Activated CD8-positive, alpha-beta T cell treated with anti-CD3 and anti-CD28 coated beads for 36 hours (primary cell): ENCODE results near the gene LRFN4. TPM values are rescaled to one million over a fixed set of nuclear protein-coding genes. Genes with fewer than 3 reads are reported as not detected.

Experiments
- ATAC-seq: fragments of 200-7000 bp; cut with Tn5 transposase; one replicate; pipeline ENCODE4 v1.10.0; 2021; ENCODE audit warnings: mild to moderate bottlenecking, moderate library complexity
- CTCF ChIA-PET: fragments of 350-600 bp; sonication (Branson Sonifier 250); formaldehyde crosslinking; loops from one replicate; lab custom pipeline; 2021; ENCODE audit warnings: antibody characterized with exemption; lab: Charles Lee
- POLR2A ChIA-PET: fragments of 350-600 bp; sonication (Branson Sonifier 250); formaldehyde crosslinking; loops from one replicate; lab custom pipeline; 2021; ENCODE audit warnings: antibody characterized with exemption; lab: Charles Lee
- DNase-seq: peaks from one replicate; pipeline ENCODE4 v3.0.0-alpha.2; 2020
- H3K27ac Mint-ChIP-seq: one replicate; pipeline ENCODE4 v1.8.0; 2021; ENCODE audit warnings: mild to moderate bottlenecking, mixed read lengths
- H3K27me3 Mint-ChIP-seq: one replicate; pipeline ENCODE4 v1.8.0; 2021; ENCODE audit warnings: mixed read lengths
- H3K36me3 Mint-ChIP-seq: one replicate; pipeline ENCODE4 v1.8.0; 2021; ENCODE audit warnings: low read depth, mixed read lengths
- H3K4me1 Mint-ChIP-seq: one replicate; pipeline ENCODE4 v1.8.0; 2021; ENCODE audit warnings: low read depth, mixed read lengths
- H3K4me3 Mint-ChIP-seq: one replicate; pipeline ENCODE4 v1.8.0; 2021; ENCODE audit warnings: mild to moderate bottlenecking, moderate library complexity, mixed read lengths
- H3K9me3 Mint-ChIP-seq: one replicate; pipeline ENCODE4 v1.8.0; 2021; ENCODE audit warnings: mixed read lengths
- intact Hi-C: fragments of 100-400 bp; cut with micrococcal nuclease; formaldehyde crosslinking; loops from one replicate; pipeline ENCODE4 v1.10.0; 2022
- total RNA-seq, 2 experiments: library from RNA; stranded (reverse); gene quantifications; one replicate each; pipeline ENCODE4 v1.2.3, GENCODE V29; 2021
- TF ChIP-seq, protein P1 (sequence below): fragments of 200-600 bp; IDR thresholded peaks from one replicate; pipeline ENCODE4 v1.8.0; 2022; ENCODE audit warnings: antibody characterized with exemption, mild to moderate bottlenecking

The LRFN4 gene
- total RNA-seq, 2 experiments from 2014 or later, result 36.0 to 39.2 TPM

DNA sequence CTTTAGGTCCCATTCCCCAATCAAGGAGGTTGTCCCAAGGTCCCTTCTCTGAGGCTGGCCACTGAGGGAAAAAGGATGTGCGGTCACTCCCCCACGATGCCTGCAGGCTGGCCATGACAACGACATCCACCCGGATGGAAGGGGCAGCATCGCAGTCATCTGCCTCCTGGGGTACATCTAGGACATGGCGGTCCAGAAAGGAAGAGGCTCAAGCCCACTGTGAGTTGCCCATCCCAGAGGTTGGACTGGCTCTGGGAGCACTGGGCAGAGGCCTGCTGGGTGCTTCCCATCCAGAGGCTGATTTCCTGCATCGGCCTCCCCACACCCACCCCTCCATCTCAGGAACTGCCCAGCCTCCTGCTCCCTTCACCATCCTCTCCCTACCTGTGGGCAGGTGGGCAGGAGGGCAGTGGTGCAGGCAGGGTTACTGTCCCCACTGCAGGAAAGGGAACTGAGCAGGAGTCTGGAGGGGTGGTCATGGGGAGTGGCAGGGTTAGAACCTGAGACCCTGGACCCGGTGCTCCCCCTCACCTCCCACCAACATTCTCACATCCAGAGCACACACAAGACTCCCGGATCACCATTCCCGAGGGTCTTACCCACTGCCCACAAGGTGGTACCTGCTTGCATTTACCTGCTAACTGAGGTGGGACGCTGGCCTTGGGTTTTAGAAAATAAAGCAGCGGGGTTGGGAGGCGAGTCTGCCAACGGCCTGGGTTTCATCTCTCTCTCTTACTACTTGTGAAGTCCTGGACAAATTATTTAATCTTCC is 9.2 kb upstream of the LRFN4 start:
- ChIA-PET CTCF (no interaction called here), POLR2A (no interaction called here)
- Mint-ChIP-seq H3K27ac (no peak overlapping the region), H3K9me3 (no peaks in the 10 kb centered on the region), H3K36me3 (peaks cover 7% of the 10 kb centered on the region), H3K4me1 (peaks cover 26% of the 10 kb centered on the region), H3K27me3 (no peaks in the 10 kb centered on the region), H3K4me3 (no peak overlapping the region)
- TF ChIP-seq, protein P1, sequence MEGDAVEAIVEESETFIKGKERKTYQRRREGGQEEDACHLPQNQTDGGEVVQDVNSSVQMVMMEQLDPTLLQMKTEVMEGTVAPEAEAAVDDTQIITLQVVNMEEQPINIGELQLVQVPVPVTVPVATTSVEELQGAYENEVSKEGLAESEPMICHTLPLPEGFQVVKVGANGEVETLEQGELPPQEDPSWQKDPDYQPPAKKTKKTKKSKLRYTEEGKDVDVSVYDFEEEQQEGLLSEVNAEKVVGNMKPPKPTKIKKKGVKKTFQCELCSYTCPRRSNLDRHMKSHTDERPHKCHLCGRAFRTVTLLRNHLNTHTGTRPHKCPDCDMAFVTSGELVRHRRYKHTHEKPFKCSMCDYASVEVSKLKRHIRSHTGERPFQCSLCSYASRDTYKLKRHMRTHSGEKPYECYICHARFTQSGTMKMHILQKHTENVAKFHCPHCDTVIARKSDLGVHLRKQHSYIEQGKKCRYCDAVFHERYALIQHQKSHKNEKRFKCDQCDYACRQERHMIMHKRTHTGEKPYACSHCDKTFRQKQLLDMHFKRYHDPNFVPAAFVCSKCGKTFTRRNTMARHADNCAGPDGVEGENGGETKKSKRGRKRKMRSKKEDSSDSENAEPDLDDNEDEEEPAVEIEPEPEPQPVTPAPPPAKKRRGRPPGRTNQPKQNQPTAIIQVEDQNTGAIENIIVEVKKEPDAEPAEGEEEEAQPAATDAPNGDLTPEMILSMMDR, result no peak
- intact Hi-C loops, result no loop called here
- ATAC-seq (no peak), DNase-seq (no peak)

DNA sequence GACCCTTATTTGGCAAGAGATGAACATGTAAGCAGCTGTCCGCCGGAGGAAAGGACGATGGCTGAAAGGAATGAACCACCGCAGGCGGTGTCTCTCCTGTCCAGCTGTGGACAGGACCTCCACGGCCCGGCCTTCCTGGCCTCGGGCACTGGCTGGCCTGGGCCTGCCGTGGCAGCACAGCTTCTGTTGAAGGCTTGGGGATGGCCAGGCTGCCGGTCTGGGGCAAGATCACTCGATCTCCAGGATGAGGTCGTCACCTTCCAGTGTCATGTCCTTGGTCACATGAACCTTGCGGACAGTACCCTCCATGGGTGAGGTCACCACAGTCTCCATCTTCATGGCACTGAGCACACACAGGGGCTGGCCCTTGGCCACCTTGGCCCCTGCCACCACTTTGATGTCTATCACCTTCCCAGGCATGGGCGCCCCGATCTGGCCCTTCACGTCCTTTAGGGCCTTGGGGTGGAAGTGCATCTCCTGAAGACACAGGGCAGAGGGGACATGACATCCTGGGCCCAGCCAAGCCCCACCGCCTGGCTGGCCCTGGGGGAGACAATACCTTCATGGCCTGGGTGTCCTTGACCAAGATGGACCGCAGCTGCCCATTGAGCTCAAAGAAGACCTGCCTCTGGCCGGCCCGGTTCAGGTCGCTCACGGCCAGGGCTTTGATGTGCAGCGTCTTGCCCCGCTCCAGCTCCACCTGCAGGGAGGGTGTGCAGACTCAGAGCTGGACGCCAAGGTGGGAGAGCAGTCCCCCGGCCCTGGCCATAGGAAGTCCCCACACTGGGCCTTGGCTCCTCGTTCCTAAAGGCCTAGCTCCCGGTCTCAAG is 8.0 kb upstream of the LRFN4 start:
- Mint-ChIP-seq H3K4me1 (peaks cover 25% of the 10 kb centered on the region), H3K4me3 (no peak overlapping the region), H3K27ac (no peak overlapping the region), H3K9me3 (no peaks in the 10 kb centered on the region), H3K36me3 (peaks cover 6% of the 10 kb centered on the region), H3K27me3 (no peaks in the 10 kb centered on the region)
- CTCF ChIA-PET, result no interaction called here
- ATAC-seq (no peak), DNase-seq (no peak)
- TF ChIP-seq, protein P1, result no peak
- intact Hi-C loops, result no loop called here
- POLR2A ChIA-PET, result no interaction called here

GRCh38 chr11:66849501-66850234 is 7.2 kb upstream of the LRFN4 start:
- Mint-ChIP-seq H3K27me3 (no peaks in the 10 kb centered on the region), H3K27ac (no peak overlapping the region), H3K4me1 (peaks cover 17% of the 10 kb centered on the region), H3K4me3 (no peak overlapping the region), H3K36me3 (peaks cover 6% of the 10 kb centered on the region), H3K9me3 (no peaks in the 10 kb centered on the region)
- ChIA-PET POLR2A (no interaction called here), CTCF (no interaction called here)
- no peak for ATAC-seq
- intact Hi-C loops, result no loop called here
- TF ChIP-seq, protein P1, result no peak
- DNase-seq, result no peak

DNA sequence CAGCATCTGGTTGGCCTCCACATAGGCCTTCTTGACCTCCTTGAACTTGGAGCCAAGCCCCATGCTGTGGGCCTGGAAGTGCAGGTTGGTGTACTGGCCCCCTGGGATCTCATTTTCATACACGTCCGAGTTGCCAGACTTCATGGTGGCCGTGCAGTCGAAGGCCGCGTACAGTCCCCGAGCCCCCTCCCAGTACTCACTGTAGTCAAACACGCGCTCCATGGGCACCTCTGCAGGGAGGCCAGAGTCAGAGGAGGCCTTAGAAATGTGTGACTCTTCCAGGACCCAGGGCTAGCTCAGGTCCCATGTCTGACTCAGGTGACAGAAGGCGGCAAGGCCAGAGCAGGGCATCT is 6.7 kb upstream of the LRFN4 start:
- H3K27me3 Mint-ChIP-seq, result no peaks in the 10 kb centered on the region
- DNase-seq (no peak), ATAC-seq (no peak)
- intact Hi-C loops, result no loop called here
- TF ChIP-seq, protein P1, result no peak
- POLR2A ChIA-PET, result interaction anchor here (2.6 kb wide), 1 partner anchor 7 kb away, joined by 14 read pairs; the partner anchor contains the start of gene RCE1
- CTCF ChIA-PET, result no interaction called here
- no peaks in the 10 kb centered on the region for H3K9me3 Mint-ChIP-seq
- no peak overlapping the region for H3K27ac Mint-ChIP-seq
- peaks cover 12% of the 10 kb centered on the region for H3K4me1 Mint-ChIP-seq
- peaks cover 2% of the 10 kb centered on the region for H3K36me3 Mint-ChIP-seq
- H3K4me3 Mint-ChIP-seq, result no peak overlapping the region
